Activated B cell treated with CpG ODN at 0.5 μM for 24 hours (primary cell): ENCODE data around the gene TK2. TPM values are rescaled to one million over a fixed set of nuclear protein-coding genes. Genes with fewer than 3 reads are reported as not detected.

Experiments used
- ATAC-seq: fragments of 200-7000 bp; cut with Tn5 transposase; one replicate; pipeline ENCODE4 v1.10.0; 2021; ENCODE audit warnings: low read depth, mild to moderate bottlenecking, moderate library complexity
- CTCF ChIA-PET: fragments of 350-600 bp; sonication (Branson Sonifier 250); formaldehyde crosslinking; loops from one replicate; lab custom pipeline; 2021; ENCODE audit warnings: antibody characterized with exemption; lab: Charles Lee
- POLR2A ChIA-PET: fragments of 350-600 bp; sonication (Branson Sonifier 250); formaldehyde crosslinking; loops from one replicate; lab custom pipeline; 2021; ENCODE audit warnings: antibody characterized with exemption; lab: Charles Lee
- DNase-seq: peaks from one replicate; pipeline ENCODE4 v3.0.0; 2022
- H3K27ac Mint-ChIP-seq: one replicate; pipeline ENCODE4 v1.8.0; 2020; ENCODE audit warnings: mixed read lengths
- H3K27me3 Mint-ChIP-seq: one replicate; pipeline ENCODE4 v1.8.0; 2021; ENCODE audit warnings: mixed read lengths
- H3K36me3 Mint-ChIP-seq: one replicate; pipeline ENCODE4 v1.8.0; 2021; ENCODE audit warnings: low read depth, mixed read lengths
- H3K4me1 Mint-ChIP-seq: one replicate; pipeline ENCODE4 v1.8.0; 2021; ENCODE audit warnings: mixed read lengths
- H3K4me3 Mint-ChIP-seq: one replicate; pipeline ENCODE4 v1.8.0; 2020; ENCODE audit warnings: mild to moderate bottlenecking, mixed read lengths
- H3K9me3 Mint-ChIP-seq: one replicate; pipeline ENCODE4 v1.8.0; 2020; ENCODE audit warnings: mixed read lengths
- CTCF ChIP-seq: fragments of 200-600 bp; IDR thresholded peaks from one replicate; pipeline ENCODE4 v1.8.0; 2022; ENCODE audit warnings: antibody characterized with exemption, mild to moderate bottlenecking
- intact Hi-C: fragments of 100-400 bp; cut with micrococcal nuclease; formaldehyde crosslinking; loops from one replicate; pipeline ENCODE4 v1.15.1; 2024
- total RNA-seq: library from RNA; stranded (reverse); gene quantifications from 2 replicates; pipeline ENCODE4 v1.2.3, GENCODE V29; 2022

The TK2 gene
- total RNA-seq, 1 donor from 2014 or later, result 4.8 TPM

- ChIA-PET CTCF (interaction anchor here (1.1 to 1.2 kb wide), 2 partner anchors 79 to 104 kb away, joined by 3 read pairs; no protein-coding TSS in a partner anchor), POLR2A (interaction anchor here (0.9 to 1.3 kb wide), 2 partner anchors 42 to 43 kb away, joined by 3 read pairs; partner anchors contain the start of gene CKLF)
- H3K4me3 Mint-ChIP-seq, result no peak overlapping the region
- no peak overlapping the region for H3K27ac Mint-ChIP-seq
- intact Hi-C loops, result no loop called here
- H3K4me1 Mint-ChIP-seq, result peaks cover 18% of the 10 kb centered on the region
- H3K9me3 Mint-ChIP-seq, result no peaks in the 10 kb centered on the region
- ATAC-seq (no peak), DNase-seq (no peak)
- no peak for TF ChIP-seq CTCF
- no peaks in the 10 kb centered on the region for H3K36me3 Mint-ChIP-seq
- H3K27me3 Mint-ChIP-seq, result no peaks in the 10 kb centered on the region
Measured at GRCh38 chr16:66510298-66510697, 39.6 kb downstream of the TK2 start.

GRCh38 chr16:66509576-66509975, 40.3 kb downstream of the TK2 start:
- ChIA-PET CTCF (interaction anchor here (1.0 to 1.2 kb wide), 2 partner anchors 50 to 80 kb away, joined by 3 read pairs; no protein-coding TSS in a partner anchor), POLR2A (interaction anchor here (0.7 kb wide), 1 partner anchor 39 kb away, joined by 3 read pairs; no protein-coding TSS in a partner anchor)
- H3K4me3 Mint-ChIP-seq, result no peak overlapping the region

GRCh38 chr16:66508914-66509496, 40.9 kb downstream of the TK2 start:
- DNase-seq (no peak), ATAC-seq (no peak)
- Mint-ChIP-seq H3K27me3 (no peaks in the 10 kb centered on the region), H3K36me3 (no peaks in the 10 kb centered on the region), H3K4me1 (peaks cover 16% of the 10 kb centered on the region), H3K9me3 (no peaks in the 10 kb centered on the region), H3K27ac (no peak overlapping the region), H3K4me3 (peak overlapping the region; percentile 44)
- no peak for TF ChIP-seq CTCF
- ChIA-PET CTCF (interaction anchor here (1.0 kb wide), 1 partner anchor 51 kb away, joined by 3 read pairs; no protein-coding TSS in a partner anchor), POLR2A (interaction anchor here (1.4 to 1.7 kb wide), 2 partner anchors 16 to 43 kb away, joined by 5 to 6 read pairs; partner anchors contain the start of gene CKLF)
- intact Hi-C loops, result loop anchor here (2.0 kb wide), 1 partner anchor 16 kb away; no protein-coding TSS in a partner anchor

More at GRCh38 chr16:66509576-66509975, 40.3 kb downstream of the TK2 start:
- peaks cover 16% of the 10 kb centered on the region for H3K4me1 Mint-ChIP-seq
- no peak for TF ChIP-seq CTCF
- H3K27ac Mint-ChIP-seq, result no peak overlapping the region
- ATAC-seq (no peak), DNase-seq (no peak)
- intact Hi-C loops, result loop anchor here (2.0 kb wide), 1 partner anchor 15 kb away; no protein-coding TSS in a partner anchor
- no peaks in the 10 kb centered on the region for H3K36me3 Mint-ChIP-seq
- H3K27me3 Mint-ChIP-seq, result no peaks in the 10 kb centered on the region
- H3K9me3 Mint-ChIP-seq, result no peaks in the 10 kb centered on the region

- Mint-ChIP-seq H3K27ac (no peak overlapping the region), H3K4me3 (peak overlapping the region; percentile 44), H3K9me3 (no peaks in the 10 kb centered on the region), H3K36me3 (no peaks in the 10 kb centered on the region), H3K27me3 (no peaks in the 10 kb centered on the region), H3K4me1 (peaks cover 16% of the 10 kb centered on the region)
- ChIA-PET POLR2A (interaction anchor here (0.5 to 1.7 kb wide), 3 partner anchors 17 to 375 kb away, joined by 5 to 6 read pairs (median 6); partner anchors contain the start of gene CKLF), CTCF (interaction anchor here (0.9 kb wide), 1 partner anchor 29 kb away, joined by 3 read pairs; no protein-coding TSS in a partner anchor)
- TF ChIP-seq CTCF, result no peak
- peak; percentile 87 for ATAC-seq
- intact Hi-C loops, result loop anchor here (2.0 kb wide), 1 partner anchor 16 kb away; no protein-coding TSS in a partner anchor
- DNase-seq, result no peak
Measured at GRCh38 chr16:66508248-66508913, 41.5 kb downstream of the TK2 start.
